Transverse colon (tissue), 4 donors: ENCODE results near the gene TRIM46. TPM values are rescaled to one million over a fixed set of nuclear protein-coding genes. Genes with fewer than 3 reads are reported as not detected.

Experiments used
- DNase-seq: peaks from one replicate; pipeline ENCODE4 v3.0.0-alpha.2; 2019
- H3K27ac ChIP-seq, 4 donors: fragments of 200-600 bp; sonication (generic); 2 replicates each; pipeline ENCODE4 v1.5.1; 2016 to 2018; ENCODE audit warnings: inconsistent platforms in 4 of 4
- H3K27me3 ChIP-seq: fragments of 200-600 bp; sonication (generic); 2 replicates; pipeline ENCODE4 v1.5.1; 2017; ENCODE audit warnings: inconsistent platforms
- H3K36me3 ChIP-seq, 4 donors: fragments of 200-600 bp; sonication (generic); 2 replicates each; pipeline ENCODE4 v1.5.1; 2017 to 2019; ENCODE audit warnings: inconsistent platforms in 4 of 4
- H3K4me1 ChIP-seq, 4 donors: fragments of 200-600 bp; sonication (generic); 2 replicates each; pipeline ENCODE4 v1.5.1; 2017 to 2020; ENCODE audit warnings: inconsistent platforms in 4 of 4
- H3K4me3 ChIP-seq, 4 donors: fragments of 200-600 bp; sonication (generic); 1 replicate in 1 of 4; 2 replicates in 3 of 4; pipeline versions ENCODE4 v1.5.1 to v1.6.1; 2017 to 2019; ENCODE audit warnings: inconsistent platforms in 4 of 4
- H3K9me3 ChIP-seq, 2 donors: fragments of 200-600 bp; sonication (generic); 2 replicates each; pipeline ENCODE4 v1.5.1; 2017 to 2019; ENCODE audit warnings: inconsistent platforms in 2 of 2
- CTCF ChIP-seq, 5 experiments: fragments of 200-600 bp in 3 of 5; fragments of 450-650 bp in 2 of 5; sonication (generic) in 3 of 5; IDR thresholded peaks; 1 replicate in 2 of 5; 2 replicates in 3 of 5; pipeline ENCODE4 v1.5.1; 2016 to 2017; ENCODE audit warnings: antibody characterized with exemption in 5 of 5, inconsistent platforms in 3 of 5, mild to moderate bottlenecking in 2 of 5, moderate library complexity in 1 of 5
- EP300 ChIP-seq: sonication (generic); formaldehyde crosslinking; IDR thresholded peaks from one replicate; pipeline ENCODE4 v1.6.1; 2017; ENCODE audit warnings: antibody characterized with exemption, low read depth
- POLR2A ChIP-seq: fragments of 450-650 bp; IDR thresholded peaks from one replicate; pipeline ENCODE4 v1.6.1; 2016; ENCODE audit warnings: antibody characterized with exemption, mild to moderate bottlenecking, moderate library complexity
- POLR2AphosphoS5 ChIP-seq, 3 donors: sonication (generic); formaldehyde crosslinking; IDR thresholded peaks; one replicate each; pipeline ENCODE4 v1.6.1; 2016; ENCODE audit warnings: antibody characterized with exemption in 3 of 3
- WGBS, 2 donors: methylation state at CpG; one replicate each; pipeline ENCODE4 v1.1.5; 2018; ENCODE audit warnings: low coverage in 1 of 2; 5-methylcytosine and 5-hydroxymethylcytosine counted together
- in situ Hi-C, 4 donors: fragments of 200-750 bp; cut with MboI; loops; one replicate each; pipeline versions ENCODE4 v1.15.0 to v1.15.1; 2017; ENCODE audit warnings: low sequenced_read_pairs in 3 of 4, low pct_ligation_motif_present in 1 of 4, low pct_unique_long_range_greater_than_20kb in 1 of 4
- intact Hi-C: fragments of 100-400 bp; cut with DNase I; formaldehyde crosslinking; loops from one replicate; pipeline ENCODE4 v1.15.1; 2023; ENCODE audit warnings: low total_unique reads
- total RNA-seq, 4 donors: library from RNA; depleted of rRNA; stranded (reverse); fragments of >200 nt; gene quantifications; one replicate each; pipeline ENCODE4 v1.1.0, GENCODE V29; 2016

The TRIM46 gene
- total RNA-seq, 4 donors from 2014 or later, result 0.41 to 0.48 TPM; not detected in 2

GRCh38 chr1:155131285-155131684, 42.4 kb upstream of the TRIM46 start:
- intact Hi-C loops (no loop called here), in situ Hi-C loops (no loop called here)
- peaks cover 8 to 83% (median 60%) of the 10 kb centered on the region in 4 donors for H3K4me1 ChIP-seq
- 72% methylated on average over 8 of the region's 8 CpGs; no CpG with 5 or more reads in 1 of the 2 donors for WGBS, 2 donors
- no peak for DNase-seq
- peaks cover 0 to 23% (median 6%) of the 10 kb centered on the region in 4 donors for H3K36me3 ChIP-seq
- H3K27me3 ChIP-seq, result no peaks in the 10 kb centered on the region
- peak overlapping the region in 1 of 4 donors; percentile 1 for H3K4me3 ChIP-seq
- peak overlapping the region; percentile 28 to 100 (median 94) for H3K27ac ChIP-seq
- TF ChIP-seq EP300 (peak; percentile 61), POLR2AphosphoS5 (IDR thresholded peaks at IDR 0.05) (peak in 2 of 3 donors; percentile 45 to 52), POLR2A (peak; percentile 28), CTCF (IDR thresholded peaks at IDR 0.05) (no peak)
- H3K9me3 ChIP-seq, result no peaks in the 10 kb centered on the region

GRCh38 chr1:155131856-155132255, 41.8 kb upstream of the TRIM46 start:
- H3K9me3 ChIP-seq, result no peaks in the 10 kb centered on the region
- no peak for DNase-seq
- H3K36me3 ChIP-seq, result peaks cover 0 to 23% (median 6%) of the 10 kb centered on the region in 4 donors
- no peak for TF ChIP-seq EP300
- no peak for TF ChIP-seq CTCF (IDR thresholded peaks at IDR 0.05)
- TF ChIP-seq POLR2AphosphoS5 (IDR thresholded peaks at IDR 0.05), result no peak
- 48% methylated on average over 2 of the region's 2 CpGs; no CpG with 5 or more reads in 1 of the 2 donors for WGBS, 2 donors
- H3K4me3 ChIP-seq, result peak overlapping the region in 1 of 4 donors; percentile 1
- intact Hi-C loops (no loop called here), in situ Hi-C loops (no loop called here)
- H3K27me3 ChIP-seq, result no peaks in the 10 kb centered on the region
- peak overlapping the region; percentile 28 to 100 (median 94) for H3K27ac ChIP-seq
- H3K4me1 ChIP-seq, result peaks cover 6 to 81% (median 57%) of the 10 kb centered on the region in 4 donors

- intact Hi-C loops, result no loop called here
- WGBS, 2 donors, result 63% methylated on average over 6 of the region's 7 CpGs; no CpG with 5 or more reads in 1 of the 2 donors
These were observed 39.8 kb upstream of the TRIM46 start for GRCh38 chr1:155133799-155134281.

GRCh38 chr1:155134322-155134721, 39.3 kb upstream of the TRIM46 start:
- no peaks in the 10 kb centered on the region for H3K9me3 ChIP-seq
- H3K4me3 ChIP-seq, result peak overlapping the region in 1 of 4 donors; percentile 60
- H3K36me3 ChIP-seq, result peaks cover 0 to 23% (median 6%) of the 10 kb centered on the region in 4 donors
- in situ Hi-C loops, result no loop called here
- WGBS, 2 donors, result 45% methylated on average over 1 of the region's 1 CpG; no CpG with 5 or more reads in 1 of the 2 donors
- intact Hi-C loops, result no loop called here
- H3K27ac ChIP-seq, result peak overlapping the region; percentile 96 to 100 (median 100)
- TF ChIP-seq EP300, result no peak
- no peak for TF ChIP-seq CTCF (IDR thresholded peaks at IDR 0.05)
- TF ChIP-seq POLR2AphosphoS5 (IDR thresholded peaks at IDR 0.05), result no peak
- no peak for TF ChIP-seq POLR2A
- H3K27me3 ChIP-seq, result no peaks in the 10 kb centered on the region
- peaks cover 12 to 88% (median 63%) of the 10 kb centered on the region in 4 donors for H3K4me1 ChIP-seq
- no peak for DNase-seq

More at GRCh38 chr1:155133799-155134281, 39.8 kb upstream of the TRIM46 start:
- Histone ChIP-seq H3K27me3 (no peaks in the 10 kb centered on the region), H3K36me3 (peaks cover 0 to 23% (median 6%) of the 10 kb centered on the region in 4 donors), H3K4me1 (peaks cover 10 to 86% (median 61%) of the 10 kb centered on the region in 4 donors), H3K9me3 (no peaks in the 10 kb centered on the region), H3K4me3 (no peak overlapping the region), H3K27ac (peak overlapping the region; percentile 96 to 100 (median 100))
- TF ChIP-seq EP300 (no peak), POLR2AphosphoS5 (IDR thresholded peaks at IDR 0.05) (no peak), POLR2A (no peak), CTCF (IDR thresholded peaks at IDR 0.05) (no peak)
- in situ Hi-C loops, result no loop called here
- no peak for DNase-seq
